T-helper 9 cell (primary cell): ENCODE data around the gene PIP5KL1.
"Not testable (repeated sequence)": the region's sequence is repeated elsewhere in the genome, so short reads cannot be mapped to it uniquely, and the experiment has no call there.

Experiments
- DNase-seq: peaks from one replicate; pipeline ENCODE4 v3.0.0-alpha.2; 2020

The PIP5KL1 gene

GRCh38 chr9:127885508-127886281 lies 44.9 kb downstream of the PIP5KL1 start:
- no peak for DNase-seq

DNA sequence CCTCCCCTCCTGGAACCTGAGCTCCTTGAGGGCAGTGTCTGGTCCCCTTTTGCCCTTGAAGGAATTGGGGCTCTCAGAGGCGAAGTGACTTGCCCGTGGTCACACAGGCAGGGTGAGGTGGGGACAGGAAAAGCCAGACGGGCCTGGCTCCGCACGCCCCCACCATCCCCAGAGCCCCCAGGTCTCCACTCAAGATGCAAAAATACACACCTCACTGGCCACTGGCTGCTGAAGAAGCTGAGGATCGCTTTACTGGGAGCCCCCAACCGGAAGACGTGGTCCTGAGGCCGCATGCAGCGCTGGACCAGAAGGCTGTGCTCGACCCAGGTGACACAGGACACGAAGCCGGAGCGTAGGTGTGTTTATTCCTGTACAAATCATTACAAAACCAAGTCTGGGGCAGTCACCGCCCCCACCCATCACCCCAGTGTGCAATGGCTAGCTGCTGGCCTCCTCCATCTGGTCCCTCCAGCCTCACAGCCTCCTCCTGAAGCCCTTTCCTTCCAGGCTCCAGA lies 45.5 kb downstream of the PIP5KL1 start:
- no peak for DNase-seq

DNA sequence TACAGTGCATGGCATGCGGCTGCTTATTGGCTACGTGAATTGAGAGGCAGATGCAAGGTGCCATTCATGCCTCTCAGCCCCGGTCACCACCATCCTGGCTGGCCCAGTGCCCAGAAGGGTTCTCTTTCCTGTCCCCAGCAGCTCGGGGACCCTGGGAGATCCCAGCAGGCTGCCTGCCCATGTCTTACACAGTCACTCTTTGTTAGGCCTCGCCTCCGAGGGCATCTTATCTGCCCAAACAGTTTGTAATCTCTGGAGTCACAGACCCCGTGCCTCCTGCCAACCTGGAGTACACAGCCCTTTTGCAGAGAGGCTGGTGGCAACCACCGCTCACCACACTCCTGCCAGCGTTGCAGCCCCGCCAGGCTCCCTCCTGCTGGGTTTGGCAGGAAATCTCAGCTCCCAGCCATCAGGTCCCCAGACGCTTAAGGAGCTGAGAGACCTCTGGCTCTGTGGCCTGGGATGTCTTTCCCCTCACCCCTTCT lies 46.1 kb downstream of the PIP5KL1 start:
- DNase-seq, result no peak

DNA sequence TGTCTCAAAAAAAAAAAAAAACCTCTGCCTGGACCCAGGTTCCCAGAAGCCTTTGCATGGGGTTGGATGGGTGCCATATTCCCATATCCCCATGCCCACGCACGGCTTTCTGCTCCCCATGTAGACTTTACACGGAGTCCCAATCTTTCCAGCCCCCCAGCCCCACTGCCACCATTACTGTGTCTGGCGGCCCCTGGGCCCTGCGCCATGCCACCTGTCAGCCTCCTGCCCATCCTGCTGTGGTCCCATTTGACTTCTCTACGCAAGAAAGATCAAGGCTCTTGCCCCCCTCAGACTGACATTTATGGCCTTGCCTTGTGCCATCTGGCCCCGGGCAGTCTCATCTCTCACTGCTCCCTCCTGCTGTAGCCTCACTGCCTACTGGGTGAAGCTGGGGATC lies 46.6 kb downstream of the PIP5KL1 start:
- no peak for DNase-seq

GRCh38 chr9:127881715-127882114 lies 48.9 kb downstream of the PIP5KL1 start:
- DNase-seq, result not testable (repeated sequence)

DNA sequence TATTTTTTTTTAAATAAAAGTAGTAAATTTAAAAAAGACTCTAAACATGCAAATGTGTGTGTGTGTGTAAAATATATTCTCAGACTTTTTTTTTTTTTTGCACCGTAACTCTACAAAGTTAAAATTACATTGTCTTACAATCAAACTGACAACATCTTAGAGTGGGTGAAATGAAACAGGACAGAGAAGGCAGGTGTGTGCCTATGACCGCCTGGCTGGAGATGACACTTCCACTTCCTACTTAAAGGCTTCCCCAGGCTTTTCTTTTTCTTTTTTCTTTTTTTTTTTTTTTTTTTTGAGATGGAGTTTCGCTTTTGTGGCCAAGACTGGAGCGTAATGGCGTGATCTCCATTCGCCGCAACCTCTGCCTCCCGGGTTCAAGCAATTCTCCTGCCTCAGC lies 50.4 kb downstream of the PIP5KL1 start:
- no peak for DNase-seq

- DNase-seq, result no peak
Measured at GRCh38 chr9:127878652-127879390, 51.8 kb downstream of the PIP5KL1 start.

GRCh38 chr9:127878001-127878651 lies 52.5 kb downstream of the PIP5KL1 start:
- no peak for DNase-seq

GRCh38 chr9:127877566-127877998 lies 53.0 kb downstream of the PIP5KL1 start, which contains the start of gene AK1:
TSS of gene AK1 (minus strand) at chr9:127877675. CDS start at chr9:127874617, 3,058 bp downstream.
- DNase-seq, result no peak

- no peak for DNase-seq
Measured at GRCh38 chr9:127876764-127877562, 53.6 kb downstream of the PIP5KL1 start.

GRCh38 chr9:127876026-127876763 lies 54.4 kb downstream of the PIP5KL1 start:
- DNase-seq, result no peak

DNA sequence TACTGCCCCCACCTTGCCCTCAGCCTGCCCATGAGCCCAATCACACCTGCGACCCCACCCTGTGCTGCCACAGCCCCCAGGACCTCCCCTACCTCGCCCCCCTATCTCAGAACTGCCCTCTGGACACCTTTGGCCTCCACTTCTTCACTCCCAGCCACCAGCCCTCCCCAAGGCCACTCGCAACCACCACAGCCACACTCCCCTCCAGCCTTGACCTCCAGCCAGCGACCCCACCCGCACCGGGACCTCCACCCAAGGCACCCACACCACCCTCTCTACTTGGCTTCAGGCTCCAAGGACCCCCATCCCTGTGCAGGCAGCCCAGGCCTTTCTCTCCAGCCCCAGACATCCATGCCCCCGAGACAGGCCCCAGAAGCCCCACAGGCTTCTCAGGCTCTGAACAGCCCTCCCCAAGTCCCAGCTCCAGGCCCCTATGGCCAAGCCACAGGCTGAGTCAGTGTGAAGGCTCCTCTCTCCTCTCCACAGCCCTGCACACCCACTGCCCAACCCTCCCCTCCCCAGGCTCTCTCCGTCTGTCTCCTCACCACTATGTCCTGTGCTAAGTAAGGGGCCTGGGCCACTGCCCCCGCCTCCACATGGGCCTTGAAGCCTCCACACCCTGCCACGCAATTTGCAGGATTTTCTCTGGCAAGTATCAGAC lies 55.1 kb downstream of the PIP5KL1 start:
- no peak for DNase-seq

GRCh38 chr9:127874301-127875221 lies 56.0 kb downstream of the PIP5KL1 start:
- no peak for DNase-seq

- no peak for DNase-seq
Measured at GRCh38 chr9:127873886-127874285, 56.7 kb downstream of the PIP5KL1 start.

- DNase-seq, result no peak
Measured at GRCh38 chr9:127873223-127873691, 57.3 kb downstream of the PIP5KL1 start.

DNA sequence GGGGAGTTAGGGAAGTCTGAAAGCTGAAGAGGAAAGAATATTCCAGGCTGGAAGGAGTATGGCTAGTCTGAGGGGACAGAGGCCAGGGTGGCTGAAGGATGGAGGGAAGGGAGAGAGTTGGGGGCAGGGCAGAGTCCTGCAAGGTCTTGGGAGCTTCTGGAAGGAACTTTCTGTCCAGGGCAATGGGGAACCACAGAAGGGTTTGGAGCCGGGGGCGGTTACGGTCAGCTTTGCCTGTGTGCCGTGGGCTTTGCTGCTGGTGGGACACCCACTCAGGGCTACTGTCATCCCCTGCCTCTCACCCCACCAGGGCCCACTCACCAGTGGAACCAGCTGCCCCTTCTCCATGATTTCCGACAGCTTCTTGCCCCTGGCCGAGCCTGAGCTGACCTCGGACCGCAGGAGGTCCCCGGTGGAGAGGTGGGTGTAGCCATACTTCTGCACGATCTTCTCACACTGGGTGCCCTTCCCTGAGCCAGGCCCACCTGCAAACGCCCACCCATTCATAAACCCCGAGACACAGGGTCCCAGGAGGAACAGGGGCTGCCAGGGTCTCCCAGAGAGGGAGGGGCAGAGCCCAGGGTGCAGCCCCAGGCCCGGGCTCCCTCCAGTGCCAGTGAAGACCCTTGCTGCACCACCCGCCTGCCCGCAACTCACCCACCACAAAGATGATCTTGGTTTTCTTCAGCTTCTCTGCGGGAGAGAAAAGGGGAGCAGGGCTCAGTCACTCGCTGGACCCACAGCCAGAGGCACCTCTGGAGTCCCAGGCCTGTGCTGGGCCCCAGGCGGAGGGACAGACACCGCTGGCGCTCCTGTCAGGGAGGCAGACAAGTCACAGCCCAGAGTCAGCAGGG lies 58.0 kb downstream of the PIP5KL1 start:
- DNase-seq, result no peak

- no peak for DNase-seq
Measured at GRCh38 chr9:127871531-127871930, 59.0 kb downstream of the PIP5KL1 start.

GRCh38 chr9:127870887-127871286 lies 59.7 kb downstream of the PIP5KL1 start:
- no peak for DNase-seq
